GM21528 (cell line): Measurements from ENCODE around the gene PRKCH.
A peak's percentile ranks its signal among the peaks of the same experiment; 100 is the strongest.

Experiments used
- ATAC-seq: cut with Tn5 transposase; IDR thresholded peaks from one replicate; pipeline ENCODE4 v1.9.1; 2021; ENCODE audit warnings: mild to moderate bottlenecking, moderate library complexity; ENCODE audit not compliant: unreplicated experiment, low FRiP score

The PRKCH gene

GRCh38 chr14:61503167-61503801 lies 181.9 kb downstream of the PRKCH start:
- peak; percentile 88 for ATAC-seq

GRCh38 chr14:61504901-61505300 lies 183.5 kb downstream of the PRKCH start:
- no peak for ATAC-seq

- no peak for ATAC-seq
These were observed 184.7 kb downstream of the PRKCH start for GRCh38 chr14:61505815-61506809.

- no peak for ATAC-seq
These were observed 187.1 kb downstream of the PRKCH start for GRCh38 chr14:61508526-61508925.

- ATAC-seq: no peak
These were observed 189.6 kb downstream of the PRKCH start for GRCh38 chr14:61510736-61511557.

GRCh38 chr14:61511558-61511948 lies 190.2 kb downstream of the PRKCH start:
- no peak for ATAC-seq

- no peak for ATAC-seq
These were observed 190.9 kb downstream of the PRKCH start for GRCh38 chr14:61512026-61512834.

- no peak for ATAC-seq
These were observed 192.8 kb downstream of the PRKCH start for GRCh38 chr14:61513986-61514830.

- ATAC-seq: no peak
These were observed 193.5 kb downstream of the PRKCH start for GRCh38 chr14:61514927-61515326.

- no peak for ATAC-seq
These were observed 194.2 kb downstream of the PRKCH start for GRCh38 chr14:61515436-61516117.

GRCh38 chr14:61516118-61516743 lies 194.9 kb downstream of the PRKCH start:
- ATAC-seq: no peak

GRCh38 chr14:61516964-61517653 lies 195.7 kb downstream of the PRKCH start:
- no peak for ATAC-seq

- no peak for ATAC-seq
These were observed 196.6 kb downstream of the PRKCH start for GRCh38 chr14:61517911-61518384.

GRCh38 chr14:61518403-61518802 lies 197.0 kb downstream of the PRKCH start:
- no peak for ATAC-seq

- no peak for ATAC-seq
These were observed 197.7 kb downstream of the PRKCH start for GRCh38 chr14:61519106-61519505.

- no peak for ATAC-seq
These were observed 198.4 kb downstream of the PRKCH start for GRCh38 chr14:61519735-61520134.

- no peak for ATAC-seq
These were observed 199.2 kb downstream of the PRKCH start for GRCh38 chr14:61520576-61520975.
